Right ventricle myocardium superior (tissue), 1 donor: ENCODE data around the gene OR6F1. TPM values are rescaled to one million over a fixed set of nuclear protein-coding genes. Genes with fewer than 3 reads are reported as not detected.
"Not testable (repeated sequence)": the region's sequence is repeated elsewhere in the genome, so short reads cannot be mapped to it uniquely, and the experiment has no call there.

Source experiments
- ATAC-seq: fragments of 200-7000 bp; cut with Tn5 transposase; one replicate; pipeline ENCODE4 v1.9.1; 2020; ENCODE audit warnings: mild to moderate bottlenecking; ENCODE audit not compliant: poor library complexity
- DNase-seq: peaks from one replicate; pipeline ENCODE4 v3.0.0-alpha.2; 2020
- intact Hi-C: fragments of 100-400 bp; cut with DNase I; formaldehyde crosslinking; loops from one replicate; pipeline ENCODE4 v1.11.2; 2022
- long read RNA-seq: library from polyadenylated mRNA; unstranded; transcript quantifications from one replicate; pipeline ENCODE4 v2.0.0, GENCODE V29; 2021
- total RNA-seq: library from RNA; stranded (reverse); fragmentation: NEBNext Ultra II Directional; extraction: Animal tissue kit (Norgen Biotek cat#: 25700); gene quantifications from one replicate; pipeline ENCODE4 v1.2.1, GENCODE V29; 2021
- donor health status: DM: no; HTN: yes; CAD: no; lungs with severe emphysema.

OR6F1 gene
- total RNA-seq = not detected
- long read RNA-seq = 0 reads

DNA sequence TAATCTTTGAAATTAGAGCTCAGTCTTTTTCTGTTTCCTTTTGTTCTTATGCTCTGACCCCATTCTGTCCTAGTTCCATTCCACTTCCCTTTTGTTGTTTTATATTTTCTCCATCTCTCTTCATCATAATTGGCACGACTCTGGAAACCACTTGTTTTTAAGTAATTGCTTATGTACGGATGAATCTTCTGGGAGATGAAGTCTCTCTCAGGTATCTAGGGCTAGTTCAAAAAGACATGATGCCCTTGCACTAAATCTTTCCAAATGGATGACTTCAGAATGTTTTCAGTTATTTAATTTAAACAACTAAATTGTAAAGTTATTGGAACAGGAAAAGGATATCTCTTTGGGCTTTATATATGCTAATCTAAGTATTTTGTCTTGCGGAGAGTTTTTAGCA is at the start of gene OR6F1:
OR6F1 (minus strand) TSS at position 101 of the 400 bp plus-strand sequence. CDS start 3,891 bp downstream, outside the sequence.
- no peak for ATAC-seq
- no peak for DNase-seq
- intact Hi-C loops = no loop called here

DNA sequence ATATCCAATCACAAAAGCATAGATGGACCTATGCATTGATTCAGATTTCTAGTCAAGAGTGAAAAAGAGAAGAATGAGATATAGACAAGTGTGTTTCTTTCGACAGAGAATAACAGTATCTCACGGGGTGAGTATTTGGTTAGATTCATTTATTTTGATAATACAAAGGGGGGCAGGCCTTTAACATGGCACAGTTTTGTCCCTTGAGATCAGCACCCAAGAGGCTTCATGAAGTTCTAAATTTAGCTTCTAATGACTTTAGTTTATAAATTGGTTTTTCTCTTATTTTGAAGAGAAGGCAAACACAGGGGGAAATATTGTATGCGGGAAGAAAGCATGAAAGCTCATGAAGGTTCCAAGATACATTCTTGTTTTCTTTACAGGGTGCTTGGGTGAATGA is 44.0 kb upstream of the OR6F1 start, which contains the start of gene OR1C1:
OR1C1 (minus strand) TSS at position 101 of the 400 bp plus-strand sequence. CDS start 2,150 bp downstream, outside the sequence.
- no peak for DNase-seq
- intact Hi-C loops = no loop called here
- ATAC-seq = no peak

DNA sequence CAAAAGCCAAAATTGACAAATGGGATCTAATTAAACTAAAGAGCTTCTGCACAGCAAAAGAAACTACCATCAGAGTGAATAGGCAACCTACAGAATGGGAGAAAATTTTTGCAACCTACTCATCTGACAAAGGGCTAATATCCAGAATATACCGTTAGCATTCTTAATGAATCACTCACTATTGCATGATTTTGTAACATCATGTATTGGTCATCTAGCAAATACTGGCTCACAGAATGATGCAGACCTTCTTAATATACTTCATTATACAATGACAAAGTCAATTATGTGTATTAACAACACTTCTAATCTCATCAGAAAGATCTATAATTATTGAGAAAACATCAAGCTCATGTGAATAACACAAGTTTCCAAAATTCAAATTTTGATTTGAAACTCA is 37.9 kb upstream of the OR6F1 start:
- intact Hi-C loops, DNase-seq, ATAC-seq: not testable (repeated sequence)

DNA sequence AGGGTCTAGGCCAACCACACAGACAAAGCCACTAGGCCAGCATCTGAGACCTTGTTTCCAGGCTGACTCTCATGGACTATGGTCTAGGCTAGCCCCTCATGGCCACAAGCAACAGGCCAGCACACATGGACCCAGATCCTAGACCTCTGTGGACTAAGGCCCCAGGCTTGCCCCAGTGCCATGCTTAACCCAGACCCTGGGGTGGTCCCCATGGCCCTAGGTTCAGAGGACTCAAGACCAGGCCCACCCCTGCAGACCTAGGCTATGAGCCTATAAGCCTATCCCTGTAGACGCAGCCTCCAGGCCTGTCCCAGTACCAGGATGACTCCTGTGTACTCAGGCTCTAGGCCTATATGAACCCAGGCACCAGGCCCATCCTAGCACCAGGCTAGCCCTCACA is 33.4 kb upstream of the OR6F1 start:
- DNase-seq = no peak
- intact Hi-C loops = no loop called here
- ATAC-seq = no peak

DNA sequence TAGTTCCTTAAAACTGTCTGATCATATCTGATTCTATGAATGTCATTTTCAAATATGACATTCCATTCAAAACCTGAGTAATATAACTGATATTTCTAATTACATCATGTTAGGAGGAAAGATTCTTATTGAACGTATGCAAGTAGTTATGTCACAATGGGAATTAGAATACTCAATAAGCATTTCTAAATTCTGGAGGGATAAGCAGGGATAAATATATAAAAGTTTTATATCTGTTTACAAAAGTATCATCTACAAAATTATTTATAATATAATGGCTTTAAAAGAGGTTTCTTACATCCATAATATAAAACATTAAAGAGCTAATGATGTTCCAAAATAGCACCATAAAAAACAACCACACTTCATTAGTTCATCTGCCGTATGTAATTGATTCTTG is 31.6 kb upstream of the OR6F1 start, which contains the start of gene OR14A2:
OR14A2 (minus strand) TSS at position 101 of the 400 bp plus-strand sequence.
- DNase-seq (no peak), ATAC-seq (no peak)
- intact Hi-C loops = no loop called here

DNA sequence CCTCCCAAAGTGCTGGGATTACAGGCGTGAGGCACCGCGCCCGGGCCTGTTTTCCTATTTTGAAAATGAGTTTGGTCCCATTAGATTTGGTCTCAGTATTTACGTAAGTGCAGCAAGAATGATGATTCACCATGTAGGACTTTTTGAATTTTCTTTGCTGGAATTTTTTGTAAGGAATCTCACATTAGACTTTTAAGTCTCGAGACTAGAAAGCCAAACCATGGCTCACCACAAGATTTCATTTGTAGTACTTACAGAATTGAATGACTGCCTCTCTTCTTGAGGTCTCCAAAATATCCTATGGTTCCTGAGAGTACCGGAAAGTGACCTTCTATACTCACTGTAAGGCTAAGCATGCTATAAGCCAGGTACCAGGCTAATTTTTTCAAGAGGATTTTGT is 31.2 kb upstream of the OR6F1 start:
- ATAC-seq = no peak
- intact Hi-C loops = no loop called here
- DNase-seq = no peak

DNA sequence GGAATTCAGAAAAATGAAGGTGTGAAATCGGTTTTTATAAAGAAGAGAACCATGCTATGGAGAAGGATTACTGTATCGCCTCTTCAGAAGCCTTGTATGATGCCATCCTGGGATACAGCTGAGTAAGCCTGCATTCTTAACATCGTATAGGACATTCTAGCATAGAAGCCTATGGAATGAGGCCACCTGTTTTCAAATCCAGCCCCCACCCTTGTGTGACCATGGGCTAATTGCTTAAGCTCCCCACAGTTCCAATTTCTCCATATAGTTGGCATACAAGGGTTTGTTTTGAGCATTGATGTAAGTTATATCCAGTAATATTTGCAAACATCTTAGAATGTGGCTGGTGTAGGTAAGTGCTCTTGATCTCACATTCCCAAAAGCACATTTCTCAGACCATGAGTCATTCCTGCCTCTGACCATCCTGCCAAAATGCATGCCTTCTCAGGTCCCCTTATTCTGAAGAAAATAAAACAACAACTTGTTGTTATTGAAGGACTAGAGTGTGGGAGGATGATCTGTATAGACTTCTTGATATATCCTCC is 30.0 kb upstream of the OR6F1 start:
- DNase-seq (no peak), ATAC-seq (no peak)
- intact Hi-C loops = no loop called here

DNA sequence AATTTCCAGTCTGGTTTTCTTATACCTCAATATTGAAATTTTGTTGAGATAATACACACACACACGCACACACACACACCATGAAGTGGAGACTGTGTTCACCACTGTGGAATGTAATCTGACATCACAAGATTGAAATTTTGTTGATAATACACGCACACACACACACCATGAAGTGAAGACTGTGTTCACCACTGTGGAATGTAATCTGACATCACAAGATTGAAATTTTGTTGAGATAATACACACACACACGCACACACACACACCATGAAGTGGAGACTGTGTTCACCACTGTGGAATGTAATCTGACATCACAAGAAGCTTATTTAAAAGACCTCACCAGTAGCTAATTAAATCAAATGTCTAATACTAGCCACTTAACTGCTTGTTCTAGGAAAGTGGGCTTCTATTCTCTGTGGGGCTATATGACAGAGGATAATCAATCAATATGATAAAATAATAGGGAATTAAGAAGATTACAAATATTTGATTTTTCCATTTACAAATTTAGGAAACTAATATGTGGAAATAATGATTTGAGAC is 25.8 kb upstream of the OR6F1 start:
- DNase-seq, intact Hi-C loops, ATAC-seq: not testable (repeated sequence)

DNA sequence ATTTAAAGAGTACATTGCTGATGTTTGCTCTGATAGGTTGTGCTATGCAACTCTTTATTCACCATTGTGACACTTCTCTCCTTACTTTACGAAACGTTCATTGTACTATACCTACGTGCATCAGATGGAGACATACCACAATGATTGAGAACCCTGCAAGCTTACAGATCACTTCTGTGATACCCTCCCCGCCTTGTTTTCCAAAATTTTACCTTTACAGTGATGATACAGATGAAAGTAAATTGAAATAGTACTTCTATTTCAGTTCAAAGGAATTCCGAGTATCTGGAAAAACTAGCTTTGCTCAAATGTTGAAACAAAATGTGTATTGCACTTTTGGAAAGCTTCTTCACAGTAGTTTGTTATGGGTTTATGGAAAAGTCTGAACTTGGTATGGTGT is 25.3 kb upstream of the OR6F1 start:
- DNase-seq = no peak
- no peak for ATAC-seq
- intact Hi-C loops = no loop called here

DNA sequence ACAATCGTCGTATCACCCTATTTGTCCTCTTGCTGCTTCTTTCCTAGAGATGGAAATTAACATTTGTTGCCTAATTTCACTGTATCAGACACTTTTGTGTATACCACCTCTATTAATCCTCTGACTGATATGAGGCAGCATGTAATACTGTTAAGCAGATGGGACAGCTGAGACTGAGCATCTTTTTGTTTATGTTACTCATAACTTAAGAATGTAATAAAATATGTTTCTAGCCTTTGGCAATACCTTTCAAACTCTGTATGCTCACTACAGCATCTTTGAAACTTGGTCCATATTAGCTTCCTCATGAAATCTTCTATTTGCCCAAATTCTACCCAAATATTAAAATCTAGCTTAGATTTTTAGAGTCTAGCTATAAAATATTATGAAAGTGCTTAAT is 24.3 kb upstream of the OR6F1 start:
- intact Hi-C loops = no loop called here
- no peak for DNase-seq
- no peak for ATAC-seq

DNA sequence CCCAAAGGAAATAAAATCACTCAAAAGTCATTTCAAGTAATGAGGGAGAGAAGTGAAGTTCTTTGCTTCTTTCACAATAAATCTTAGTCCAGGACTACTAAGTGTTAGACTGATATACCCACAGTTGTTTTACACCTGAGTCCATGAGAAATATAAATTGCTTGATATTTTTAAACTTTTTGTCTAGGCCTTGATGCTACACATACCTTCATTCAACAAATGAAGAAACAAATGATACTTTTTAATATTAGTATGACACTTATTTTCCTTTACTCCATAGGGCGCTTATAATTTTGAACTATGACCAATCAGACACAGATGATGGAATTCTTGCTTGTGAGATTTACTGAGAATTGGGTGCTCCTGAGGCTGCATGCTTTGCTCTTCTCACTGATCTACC is 21.9 kb upstream of the OR6F1 start, which contains the start of gene OR14K1:
OR14K1 (plus strand) TSS at position 301 of the 400 bp plus-strand sequence; CDS start at position 301, 0 bp downstream.
- ATAC-seq = no peak
- DNase-seq = no peak
- intact Hi-C loops = no loop called here

DNA sequence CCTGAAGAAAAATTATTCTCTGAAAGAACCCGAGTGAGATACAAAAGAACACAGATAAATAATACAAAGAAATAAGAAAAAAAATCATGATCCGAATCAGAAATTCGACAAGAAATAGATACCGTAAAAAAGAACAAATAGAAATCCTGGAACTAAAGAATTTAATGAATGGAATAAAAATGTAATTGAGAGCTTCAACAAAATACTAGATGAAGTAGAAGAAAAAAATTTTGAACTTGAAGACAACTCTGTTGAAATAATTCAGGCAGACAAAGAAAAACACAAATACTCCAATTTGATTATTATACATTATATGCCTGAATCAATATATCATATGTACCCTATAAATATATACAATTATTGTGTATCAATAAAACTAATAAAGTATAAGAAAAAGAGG is 4.8 kb upstream of the OR6F1 start:
- DNase-seq (no peak), ATAC-seq (no peak)
- intact Hi-C loops = no loop called here

DNA sequence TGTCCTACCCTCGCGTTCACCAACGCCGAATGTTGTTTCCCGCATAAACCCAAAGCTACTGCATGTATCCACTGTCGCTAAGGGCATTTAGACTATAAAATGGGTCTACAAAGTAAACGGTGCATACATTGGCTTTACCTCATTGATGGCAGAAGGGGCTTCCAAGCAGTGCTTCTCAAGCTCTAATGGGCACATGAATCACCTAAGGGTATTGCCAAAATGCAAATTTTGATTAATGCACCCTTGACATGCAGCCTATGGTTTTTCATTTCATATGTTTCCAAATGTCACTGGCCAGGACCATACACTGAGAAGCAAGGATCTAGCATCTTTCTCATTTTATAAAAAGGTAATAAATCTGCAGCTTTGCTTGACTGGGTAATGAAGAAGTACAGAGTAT is 2.7 kb downstream of the OR6F1 start:
- intact Hi-C loops = no loop called here
- ATAC-seq = no peak
- DNase-seq = no peak

DNA sequence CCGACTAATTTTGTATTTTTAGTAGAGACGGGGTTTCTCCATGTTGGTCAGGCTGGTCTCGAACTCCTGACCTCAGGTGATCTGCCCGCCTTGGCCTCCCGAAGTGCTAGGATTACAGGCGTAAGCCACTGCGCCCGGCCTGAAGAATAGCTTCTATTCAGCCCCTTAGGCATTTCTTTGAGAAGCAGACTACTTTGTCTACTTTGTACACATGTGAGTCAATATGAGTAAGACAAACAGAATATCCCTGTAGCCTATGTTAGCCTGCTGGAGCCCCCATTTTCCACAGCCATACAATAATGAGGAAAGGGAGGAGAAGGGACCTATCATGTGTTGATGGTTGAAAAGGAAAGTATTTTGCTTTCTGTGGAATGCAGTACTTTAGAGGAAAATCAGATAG is 5.8 kb downstream of the OR6F1 start:
- intact Hi-C loops, ATAC-seq, DNase-seq: not testable (repeated sequence)

DNA sequence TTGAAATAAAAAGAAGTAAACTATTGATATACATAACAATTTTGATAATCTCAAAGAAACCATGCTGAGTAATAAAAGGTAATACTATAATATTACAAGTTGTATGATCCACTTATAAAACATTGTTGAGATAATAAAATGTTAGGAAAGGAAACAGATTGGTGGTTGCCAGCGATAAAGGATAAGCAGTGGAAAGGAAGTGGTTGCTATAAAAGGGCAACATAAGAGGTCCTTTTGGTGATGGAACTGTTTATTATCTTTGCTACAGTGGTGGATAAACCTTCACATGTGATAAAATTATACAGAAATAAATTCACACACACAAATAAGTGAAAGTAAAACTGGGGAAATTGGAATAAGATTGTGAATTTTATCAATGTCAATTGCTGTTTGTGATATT is 15.1 kb downstream of the OR6F1 start:
- intact Hi-C loops = no loop called here
- DNase-seq (no peak), ATAC-seq (no peak)

DNA sequence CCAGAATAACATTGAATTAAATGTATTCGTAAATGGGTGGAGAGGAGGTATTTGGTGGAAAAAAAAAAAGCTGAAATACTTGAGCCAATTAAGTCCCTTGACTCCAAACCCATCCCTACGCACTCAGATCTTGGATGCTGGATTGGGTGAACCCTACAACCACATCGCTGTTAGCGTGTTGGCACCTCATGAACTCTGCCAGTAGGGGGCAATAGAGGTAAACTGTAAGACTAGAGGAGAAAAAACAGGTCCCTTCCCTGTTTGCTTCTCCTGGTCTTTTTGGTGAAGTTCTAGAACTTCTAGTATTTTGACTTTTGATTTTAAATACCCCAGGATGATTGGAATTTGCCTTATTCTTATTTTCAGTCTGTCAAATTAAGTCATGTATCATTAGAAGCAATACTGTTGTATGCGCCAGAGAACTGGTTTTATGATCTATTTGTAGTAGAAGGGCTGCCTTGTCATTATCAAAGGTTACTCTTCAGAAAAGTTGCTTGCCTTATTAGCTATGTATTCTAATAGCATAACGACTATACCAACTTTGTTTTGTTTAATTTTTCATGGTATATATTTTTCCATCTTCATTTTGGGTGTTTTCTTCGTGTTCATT is 35.1 kb downstream of the OR6F1 start:
- ATAC-seq (no peak), DNase-seq (no peak)
- intact Hi-C loops = no loop called here

DNA sequence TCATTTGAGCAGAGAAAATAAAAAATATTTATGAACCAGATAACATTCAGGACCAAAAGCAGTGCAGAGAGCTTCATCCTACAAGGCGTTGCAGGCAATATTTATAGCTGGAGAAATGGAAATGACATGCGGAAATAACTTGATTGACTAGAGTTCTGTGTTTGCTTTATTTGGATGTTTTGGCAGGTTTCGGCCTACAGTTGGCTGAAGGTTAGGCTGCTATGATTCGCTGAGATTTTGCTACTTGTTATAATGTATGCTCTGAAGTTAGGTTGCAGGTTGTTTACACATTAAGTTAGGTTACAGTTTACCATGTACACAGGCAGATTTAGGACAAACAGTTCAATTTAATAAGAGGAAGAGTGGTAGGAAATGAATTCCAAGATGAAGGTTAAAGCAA is 36.3 kb downstream of the OR6F1 start:
- DNase-seq (no peak), ATAC-seq (no peak)
- intact Hi-C loops = no loop called here

DNA sequence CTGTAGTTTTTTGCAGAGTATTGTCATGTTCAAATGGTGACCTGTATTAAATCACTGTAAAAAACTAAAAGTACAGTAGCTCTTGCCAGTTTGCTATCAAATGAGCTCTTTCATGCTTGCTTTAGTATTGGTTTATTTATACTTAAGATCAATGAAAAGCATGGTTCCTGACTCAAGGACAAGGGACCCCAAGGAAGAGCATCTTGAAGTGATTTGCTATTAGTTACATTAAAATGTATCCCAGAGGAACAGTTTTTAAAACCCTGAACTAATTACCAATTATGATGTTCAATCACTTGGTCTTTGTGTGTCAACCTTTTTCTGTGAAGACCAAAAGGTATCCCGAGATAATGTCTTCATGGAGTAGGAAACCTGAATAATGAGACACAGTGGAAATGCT is 36.8 kb downstream of the OR6F1 start, which contains the start of gene OR13G1:
OR13G1 (minus strand) TSS at position 101 of the 400 bp plus-strand sequence. CDS start 6,698 bp downstream, outside the sequence.
- DNase-seq = no peak
- no peak for ATAC-seq
- intact Hi-C loops = no loop called here

DNA sequence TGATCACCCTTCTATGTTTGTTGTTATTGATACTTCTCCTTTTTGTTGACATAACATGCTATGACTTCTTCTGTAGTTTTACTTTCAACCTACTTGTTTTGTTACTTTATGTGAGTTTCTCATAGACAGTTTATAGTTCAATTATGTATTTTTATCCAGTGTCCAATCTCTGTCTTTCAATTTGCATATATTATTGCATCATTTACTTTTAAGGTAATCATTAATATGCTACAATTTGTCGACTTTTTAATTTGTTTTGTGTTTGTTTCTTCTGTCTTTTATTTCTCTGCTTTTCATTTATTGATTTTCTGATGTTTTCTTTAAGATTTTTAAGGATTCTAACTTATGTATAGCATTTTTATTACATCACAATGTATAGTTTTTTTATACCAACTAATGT is 47.2 kb downstream of the OR6F1 start:
- intact Hi-C loops = no loop called here
- ATAC-seq = no peak
- no peak for DNase-seq
